Purkinje cell (primary cell): ENCODE measurements around the gene ZNF302. TPM values are rescaled to one million over a fixed set of nuclear protein-coding genes. Genes with fewer than 3 reads are reported as not detected.

ENCODE experiments used
- polyA plus RNA-seq: library from polyadenylated mRNA; unstranded; fragments of >200 nt; fragmentation: Nextera tagmentation; gene quantifications from 2 replicates; pipeline ENCODE4 v1.2.1, GENCODE V29; 2014

Gene ZNF302
- polyA plus RNA-seq, result 96.4 and 118 TPM in 2 replicates

DNA sequence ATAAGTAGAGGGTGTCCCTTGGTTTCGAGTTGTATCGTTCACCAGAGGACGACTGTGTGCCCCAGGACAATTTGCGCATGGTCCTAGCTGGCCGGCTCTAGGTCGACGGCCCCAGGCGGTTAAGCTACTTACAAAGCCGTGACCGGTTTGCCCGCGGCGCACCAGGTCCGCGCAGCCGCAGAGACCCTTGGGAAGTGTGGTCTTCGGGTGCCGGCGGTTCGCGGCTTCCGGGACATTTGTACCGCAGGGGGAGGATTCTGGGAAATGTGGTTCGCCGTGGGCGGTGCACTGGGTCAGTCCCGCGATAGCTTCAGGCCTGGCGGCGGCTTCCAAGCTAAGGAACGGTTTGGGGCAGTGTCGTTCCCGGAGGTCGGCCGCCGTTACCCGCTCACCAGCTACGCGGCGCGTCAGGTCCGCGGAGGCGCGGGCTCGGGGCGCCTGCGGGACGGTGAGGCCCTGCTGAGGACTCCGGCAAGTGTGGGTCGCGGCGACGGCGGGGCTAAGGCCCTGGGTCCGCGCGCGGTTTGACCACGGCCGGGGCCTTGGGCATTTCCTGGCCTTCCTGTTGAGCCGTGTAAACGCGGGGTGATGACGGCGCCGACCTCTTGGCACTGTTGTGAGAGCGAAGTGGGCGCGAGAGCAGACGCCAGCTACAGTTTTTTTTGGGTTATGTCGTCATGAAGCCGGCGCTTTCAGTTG, at the start of gene ZNF302:
Gene ZNF302 (plus strand): TSS at position 293 of the 699 bp plus-strand sequence. CDS start 1,127 bp downstream, outside the sequence.

DNA sequence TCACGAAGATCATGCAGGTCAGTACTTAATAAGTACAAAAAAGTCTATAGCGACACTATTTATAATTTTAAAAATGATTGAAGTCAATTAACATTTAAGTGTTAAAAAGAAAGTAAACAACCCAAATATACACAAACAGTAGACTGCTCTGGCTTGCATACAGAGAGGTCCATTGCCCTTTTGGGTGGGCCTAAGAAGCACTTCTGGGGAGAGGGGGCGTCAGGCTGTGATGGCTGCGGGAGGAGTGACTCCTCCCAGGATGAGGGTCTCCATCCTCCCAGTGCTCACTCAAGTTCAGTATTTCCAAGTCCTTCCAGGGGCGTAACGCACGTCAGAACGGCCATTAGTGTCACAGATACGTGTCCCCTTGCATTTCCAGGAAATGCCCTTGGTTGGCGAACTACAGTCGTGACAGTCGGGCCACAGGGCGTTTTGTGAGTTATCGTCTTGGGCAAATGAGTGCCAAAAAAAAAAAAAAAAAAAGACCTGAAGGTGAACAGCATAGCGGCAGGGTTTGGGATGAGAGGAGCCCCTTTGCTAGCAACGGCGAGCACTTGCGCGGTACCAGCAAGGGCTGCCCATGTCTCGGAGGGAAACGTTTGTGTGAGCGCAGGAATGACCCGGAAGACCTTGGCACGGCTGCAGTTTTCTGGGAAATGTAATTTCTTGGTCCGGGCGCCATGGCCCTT, 637 bp upstream of the ZNF302 start, which contains the start of gene SCGB2B2:
Gene SCGB2B2 (minus strand): TSS at position 463 of the 689 bp plus-strand sequence. CDS start 82,596 bp downstream, outside the sequence.

DNA sequence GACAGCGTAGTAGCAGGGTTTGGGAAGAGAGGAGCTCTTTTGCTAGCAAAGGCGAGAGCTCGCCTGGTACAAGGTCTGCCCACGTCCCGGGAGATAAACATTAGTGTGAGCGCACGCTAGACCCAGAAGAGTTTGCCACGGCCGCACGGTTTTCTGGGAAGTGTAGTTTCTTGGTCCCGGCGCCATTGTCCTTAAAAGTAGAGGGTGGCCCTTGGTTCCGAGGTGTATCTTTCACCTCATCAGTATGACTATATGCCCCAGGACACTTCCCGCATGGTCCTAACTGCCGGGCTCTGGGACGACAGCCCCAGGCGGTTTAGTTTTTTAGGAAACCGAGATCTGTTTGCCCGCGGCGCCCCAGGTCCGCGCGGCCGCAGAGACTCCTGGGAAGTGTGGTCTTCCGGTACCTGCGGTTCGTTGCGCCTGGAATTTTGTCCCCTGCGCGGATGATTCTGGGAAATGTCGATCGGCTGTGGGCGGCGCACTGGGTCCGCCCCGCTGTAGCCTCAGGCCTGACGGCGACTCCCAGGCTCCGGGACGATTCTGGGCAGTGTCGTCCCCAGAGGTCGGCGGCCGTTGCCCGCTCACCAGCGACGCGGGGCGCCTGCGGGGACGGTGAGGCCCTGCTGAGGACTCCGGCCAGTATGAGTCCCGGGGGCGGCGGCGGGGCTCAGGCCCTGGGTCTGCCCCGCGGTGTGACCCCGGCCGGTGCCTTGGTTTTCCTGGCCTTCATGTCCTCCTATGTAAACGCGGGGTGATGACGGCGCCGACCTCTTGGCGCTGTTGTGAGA, 56.5 kb downstream of the ZNF302 start, which contains the start of gene ZNF181:
Gene ZNF181 (plus strand): TSS at position 498 of the 791 bp plus-strand sequence. CDS start 795 bp downstream, outside the sequence.

Other genes with a start within 250 kb of the ZNF302 start
- gene UBA2, start 249.3 kb upstream of the ZNF302 start, polyA plus RNA-seq, result 56.7 and 67.3 TPM in 2 replicates
- not detected in 2 replicates for gene WTIP, start 195.9 kb upstream of the ZNF302 start, polyA plus RNA-seq
- gene SCGB2B2, start 519 bp upstream of the ZNF302 start, polyA plus RNA-seq, result not detected in 2 replicates
- gene ZNF181, start 56.6 kb downstream of the ZNF302 start, polyA plus RNA-seq, result 13.7 and 23.8 TPM in 2 replicates
- 2.1 and 3.7 TPM in 2 replicates for gene ZNF599, start 95.5 kb downstream of the ZNF302 start, polyA plus RNA-seq
- gene ZNF30, start 249.2 kb downstream of the ZNF302 start, polyA plus RNA-seq, result 4.4 and 4.6 TPM in 2 replicates